ENCODE data around the gene MRTFB. TPM values are rescaled to one million over a fixed set of nuclear protein-coding genes. Genes with fewer than 3 reads are reported as not detected.

Gene MRTFB
- total RNA-seq, 3 donors from 2014 or later (not counting 1 experiment from before 2014, with no cell fraction given), result 12.8 to 22.8 (median 19.6) TPM

DNA sequence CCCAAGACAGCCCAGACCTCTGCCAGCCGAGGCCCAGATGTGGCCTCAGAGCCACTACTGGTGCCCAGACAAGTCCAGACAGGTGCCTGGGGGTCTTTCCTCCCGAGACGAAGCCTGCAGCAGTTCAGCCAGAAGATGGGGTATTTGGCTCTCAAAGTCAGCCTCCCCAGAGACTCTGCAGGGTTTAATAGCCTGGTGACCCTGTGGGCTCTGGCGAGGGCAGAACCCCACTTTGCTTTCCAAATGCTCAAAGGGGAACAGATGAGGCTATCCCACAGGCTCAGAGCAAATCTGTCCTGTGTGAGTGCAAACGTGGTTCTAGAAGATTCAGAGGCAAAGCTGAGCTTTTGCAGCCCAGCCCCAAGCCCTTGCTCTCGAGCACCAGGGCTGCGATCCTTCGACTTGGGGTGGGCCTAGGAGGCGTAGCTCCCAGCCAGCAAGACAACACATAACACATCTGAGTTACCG is 236.0 kb downstream of the MRTFB start:
- Histone ChIP-seq H3K27ac (ENCODE audit: low read length) (no peak overlapping the region), H3K4me1 (ENCODE audit: control insufficient read depth, insufficient read depth, low read length) (peaks cover 26% of the 10 kb centered on the region), H3K9me3 (ENCODE audit: control insufficient read depth, insufficient read depth, low read length) (no peaks in the 10 kb centered on the region), H3K4me3 (ENCODE audit: low read length) (no peak overlapping the region), H3K27me3 (ENCODE audit: control insufficient read depth, insufficient read depth, low read length) (peaks cover 15% of the 10 kb centered on the region), H3K36me3 (ENCODE audit: control insufficient read depth, insufficient read depth, low read length) (no peaks in the 10 kb centered on the region)
- H3K36me3 Mint-ChIP-seq, result no peaks in the 10 kb centered on the region
- H3K27me3 Mint-ChIP-seq (ENCODE audit: low read depth in 2 of 2), result peaks cover 24 to 34% of the 10 kb centered on the region in 2 donors
- no peaks in the 10 kb centered on the region for H3K9me3 Mint-ChIP-seq
- intact Hi-C loops (cut with micrococcal nuclease), result no loop called here
- H3K27ac Mint-ChIP-seq, result no peak overlapping the region
- no peak for TF ChIP-seq CTCF (IDR thresholded peaks at IDR 0.05)
- H3K4me3 Mint-ChIP-seq, result no peak overlapping the region
- peaks cover 11 to 16% of the 10 kb centered on the region in 2 donors for H3K4me1 Mint-ChIP-seq
- no peak for ATAC-seq
- no peak for DNase-seq
- 92% methylated on average over 10 of the region's 10 CpGs for WGBS (ENCODE audit: insufficient coverage)

GRCh38 chr16:14307527-14308367 is 236.6 kb downstream of the MRTFB start:
- peaks cover 24 to 34% of the 10 kb centered on the region in 2 donors for H3K27me3 Mint-ChIP-seq (ENCODE audit: low read depth in 2 of 2)
- H3K27me3 ChIP-seq (ENCODE audit: control insufficient read depth, insufficient read depth, low read length), result peaks cover 15% of the 10 kb centered on the region
- H3K36me3 Mint-ChIP-seq, result no peaks in the 10 kb centered on the region
- intact Hi-C loops (cut with micrococcal nuclease), result no loop called here
- H3K9me3 Mint-ChIP-seq, result no peaks in the 10 kb centered on the region
- 90% methylated on average over 23 of the region's 23 CpGs for WGBS (ENCODE audit: insufficient coverage)
- H3K36me3 ChIP-seq (ENCODE audit: control insufficient read depth, insufficient read depth, low read length), result no peaks in the 10 kb centered on the region
- no peaks in the 10 kb centered on the region for H3K9me3 ChIP-seq (ENCODE audit: control insufficient read depth, insufficient read depth, low read length)
- peaks cover 11 to 16% of the 10 kb centered on the region in 2 donors for H3K4me1 Mint-ChIP-seq
- ATAC-seq (no peak), DNase-seq (no peak)
- peaks cover 21% of the 10 kb centered on the region for H3K4me1 ChIP-seq (ENCODE audit: control insufficient read depth, insufficient read depth, low read length)
- H3K4me3 Mint-ChIP-seq, result no peak overlapping the region
- no peak overlapping the region for H3K27ac Mint-ChIP-seq
- H3K4me3 ChIP-seq (ENCODE audit: low read length), result no peak overlapping the region
- TF ChIP-seq CTCF (IDR thresholded peaks at IDR 0.05), result no peak
- H3K27ac ChIP-seq (ENCODE audit: low read length), result no peak overlapping the region

DNA sequence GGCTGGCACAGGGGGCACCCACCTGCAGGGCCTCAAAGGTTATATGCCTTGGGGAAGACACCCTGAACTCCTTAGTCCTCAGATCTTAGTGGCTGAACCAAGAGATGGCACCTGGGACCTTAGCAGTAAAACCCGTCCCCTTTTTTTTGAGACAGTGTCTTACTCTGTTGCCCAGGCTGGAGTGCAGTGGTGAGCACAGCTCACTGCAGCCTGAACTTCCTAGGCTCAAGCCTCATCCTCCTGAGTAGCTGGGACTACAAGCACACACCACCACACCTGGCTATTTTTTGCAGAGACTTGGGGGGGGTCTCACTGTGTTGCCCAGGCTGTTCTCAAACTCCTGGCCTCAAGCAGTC is 237.2 kb downstream of the MRTFB start:
- intact Hi-C loops (cut with micrococcal nuclease), result no loop called here
- no peak overlapping the region for H3K27ac ChIP-seq (ENCODE audit: low read length)
- no peak for TF ChIP-seq CTCF (IDR thresholded peaks at IDR 0.05)
- H3K4me3 ChIP-seq (ENCODE audit: low read length), result no peak overlapping the region
- H3K4me1 ChIP-seq (ENCODE audit: control insufficient read depth, insufficient read depth, low read length), result peaks cover 16% of the 10 kb centered on the region
- no peak for DNase-seq
- H3K27me3 Mint-ChIP-seq (ENCODE audit: low read depth in 2 of 2), result peaks cover 24 to 29% of the 10 kb centered on the region in 2 donors
- H3K4me1 Mint-ChIP-seq, result peaks cover 7 to 11% of the 10 kb centered on the region in 2 donors
- no peak overlapping the region for H3K27ac Mint-ChIP-seq
- no peak overlapping the region for H3K4me3 Mint-ChIP-seq
- WGBS (ENCODE audit: insufficient coverage), result 100% methylated on average over 1 of the region's 1 CpG
- H3K36me3 Mint-ChIP-seq, result no peaks in the 10 kb centered on the region
- no peak for ATAC-seq
- H3K27me3 ChIP-seq (ENCODE audit: control insufficient read depth, insufficient read depth, low read length), result peaks cover 10% of the 10 kb centered on the region
- no peaks in the 10 kb centered on the region for H3K9me3 ChIP-seq (ENCODE audit: control insufficient read depth, insufficient read depth, low read length)
- no peaks in the 10 kb centered on the region for H3K9me3 Mint-ChIP-seq
- H3K36me3 ChIP-seq (ENCODE audit: control insufficient read depth, insufficient read depth, low read length), result no peaks in the 10 kb centered on the region

Measured in natural killer cell (primary cell).